HG03354 (cell line): ENCODE data around the gene TNXB.
"Not testable (repeated sequence)": the region's sequence is repeated elsewhere in the genome, so short reads cannot be mapped to it uniquely, and the experiment has no call there.

ENCODE experiments used
- ATAC-seq: cut with Tn5 transposase; IDR thresholded peaks from one replicate; pipeline ENCODE4 v1.9.1; 2021; ENCODE audit warnings: mild to moderate bottlenecking; ENCODE audit not compliant: unreplicated experiment, poor library complexity, severe bottlenecking

TNXB gene

GRCh38 chr6:32113386-32114352 lies 4.5 kb upstream of the TNXB start:
- ATAC-seq = no peak

GRCh38 chr6:32112431-32112980 lies 3.4 kb upstream of the TNXB start:
- ATAC-seq = no peak

GRCh38 chr6:32111424-32112066 lies 2.4 kb upstream of the TNXB start:
- ATAC-seq = no peak

- no peak for ATAC-seq
Measured at GRCh38 chr6:32110632-32111031, 1.5 kb upstream of the TNXB start.

GRCh38 chr6:32109765-32110160 lies 625 bp upstream of the TNXB start:
- no peak for ATAC-seq

- ATAC-seq = no peak
Measured at GRCh38 chr6:32108727-32109113, 418 bp downstream of the TNXB start.

- ATAC-seq = no peak
Measured at GRCh38 chr6:32108094-32108627, 977 bp downstream of the TNXB start.

- no peak for ATAC-seq
Measured at GRCh38 chr6:32107406-32107805, 1.7 kb downstream of the TNXB start.

GRCh38 chr6:32105433-32105832 lies 3.7 kb downstream of the TNXB start:
- ATAC-seq = no peak

GRCh38 chr6:32102255-32102654 lies 6.9 kb downstream of the TNXB start:
- ATAC-seq = no peak

GRCh38 chr6:32100251-32100650 lies 8.9 kb downstream of the TNXB start:
- ATAC-seq = not testable (repeated sequence)

- ATAC-seq = no peak
Measured at GRCh38 chr6:32097364-32097763, 11.8 kb downstream of the TNXB start.

GRCh38 chr6:32096394-32097258 lies 12.5 kb downstream of the TNXB start:
- ATAC-seq = no peak

GRCh38 chr6:32096087-32096393 lies 13.1 kb downstream of the TNXB start:
- ATAC-seq = no peak

GRCh38 chr6:32095338-32096086 lies 13.6 kb downstream of the TNXB start:
- ATAC-seq = no peak

- no peak for ATAC-seq
Measured at GRCh38 chr6:32092760-32093497, 16.2 kb downstream of the TNXB start.

GRCh38 chr6:32089082-32089828 lies 19.9 kb downstream of the TNXB start:
- ATAC-seq = no peak
